Parathyroid adenoma (tissue), 2 donors: ENCODE results near the gene FRZB.

ENCODE experiments used
- H2AFZ ChIP-seq: fragments of 300-600 bp; sonication (generic); one replicate; pipeline ENCODE4 v1.7.0; 2017; ENCODE audit warnings: antibody characterized with exemption, mild to moderate bottlenecking
- H3K27ac ChIP-seq: fragments of 300-600 bp; sonication (generic); one replicate; pipeline ENCODE4 v1.7.0; 2017
- H3K27me3 ChIP-seq: fragments of 300-600 bp; sonication (generic); one replicate; pipeline ENCODE4 v1.7.0; 2017; ENCODE audit warnings: low read length; ENCODE audit not compliant: control insufficient read depth, insufficient read depth
- H3K36me3 ChIP-seq: fragments of 300-600 bp; sonication (generic); one replicate; pipeline ENCODE4 v1.7.0; 2017; ENCODE audit warnings: low read length; ENCODE audit not compliant: control insufficient read depth, insufficient read depth
- H3K4me1 ChIP-seq: fragments of 300-600 bp; sonication (generic); one replicate; pipeline ENCODE4 v1.7.0; 2017; ENCODE audit warnings: control low read depth
- H3K4me2 ChIP-seq: fragments of 300-600 bp; sonication (generic); one replicate; pipeline ENCODE4 v1.7.0; 2017; ENCODE audit warnings: low read length
- H3K4me3 ChIP-seq: fragments of 300-600 bp; sonication (generic); one replicate; pipeline ENCODE4 v1.7.0; 2017; ENCODE audit warnings: low read depth, low read length
- H3K79me2 ChIP-seq: fragments of 300-600 bp; sonication (generic); one replicate; pipeline ENCODE4 v1.7.0; 2017; ENCODE audit warnings: control low read depth
- H3K9ac ChIP-seq: fragments of 300-600 bp; sonication (generic); one replicate; pipeline ENCODE4 v1.7.0; 2017; ENCODE audit warnings: mild to moderate bottlenecking
- H3K9me3 ChIP-seq: fragments of 300-600 bp; sonication (generic); one replicate; pipeline ENCODE4 v1.7.0; 2017; ENCODE audit warnings: low read length; ENCODE audit not compliant: control insufficient read depth
- TF ChIP-seq, protein P1 (sequence below): fragments of 300-600 bp; sonication (generic); IDR thresholded peaks from one replicate; pipeline ENCODE4 v1.7.0; 2017; ENCODE audit warnings: antibody characterized with exemption, mild to moderate bottlenecking
- donor health status: primary hyperparathyroidism.

FRZB gene

DNA sequence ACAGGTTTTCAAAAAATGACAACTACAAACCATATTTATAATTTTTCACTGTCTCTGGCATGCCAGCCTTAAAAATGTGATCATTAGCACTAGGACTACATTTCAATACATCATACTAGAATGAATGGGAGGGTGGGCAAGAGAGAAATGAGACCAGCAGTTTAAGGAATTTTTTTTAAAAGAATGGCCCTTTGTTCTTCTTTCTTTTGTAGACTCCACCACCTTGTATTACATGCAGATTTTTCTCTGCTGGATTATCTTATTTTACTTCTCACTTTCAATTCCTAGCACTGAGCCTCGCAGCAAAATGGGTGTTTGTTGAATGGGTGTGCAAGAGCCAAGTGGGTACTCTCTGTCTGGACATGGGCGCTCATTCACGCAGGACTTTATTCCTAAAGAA, 39.9 kb downstream of the FRZB start:
- Histone ChIP-seq H3K79me2 (no peaks in the 10 kb centered on the region), H3K9me3 (no peaks in the 10 kb centered on the region), H3K27ac (no peak overlapping the region), H3K27me3 (no peaks in the 10 kb centered on the region), H3K4me1 (no peaks in the 10 kb centered on the region), H3K9ac (no peak overlapping the region), H3K4me3 (no peak overlapping the region), H2AFZ (no peak overlapping the region), H3K36me3 (no peaks in the 10 kb centered on the region), H3K4me2 (no peak overlapping the region)
- TF ChIP-seq, protein P1, sequence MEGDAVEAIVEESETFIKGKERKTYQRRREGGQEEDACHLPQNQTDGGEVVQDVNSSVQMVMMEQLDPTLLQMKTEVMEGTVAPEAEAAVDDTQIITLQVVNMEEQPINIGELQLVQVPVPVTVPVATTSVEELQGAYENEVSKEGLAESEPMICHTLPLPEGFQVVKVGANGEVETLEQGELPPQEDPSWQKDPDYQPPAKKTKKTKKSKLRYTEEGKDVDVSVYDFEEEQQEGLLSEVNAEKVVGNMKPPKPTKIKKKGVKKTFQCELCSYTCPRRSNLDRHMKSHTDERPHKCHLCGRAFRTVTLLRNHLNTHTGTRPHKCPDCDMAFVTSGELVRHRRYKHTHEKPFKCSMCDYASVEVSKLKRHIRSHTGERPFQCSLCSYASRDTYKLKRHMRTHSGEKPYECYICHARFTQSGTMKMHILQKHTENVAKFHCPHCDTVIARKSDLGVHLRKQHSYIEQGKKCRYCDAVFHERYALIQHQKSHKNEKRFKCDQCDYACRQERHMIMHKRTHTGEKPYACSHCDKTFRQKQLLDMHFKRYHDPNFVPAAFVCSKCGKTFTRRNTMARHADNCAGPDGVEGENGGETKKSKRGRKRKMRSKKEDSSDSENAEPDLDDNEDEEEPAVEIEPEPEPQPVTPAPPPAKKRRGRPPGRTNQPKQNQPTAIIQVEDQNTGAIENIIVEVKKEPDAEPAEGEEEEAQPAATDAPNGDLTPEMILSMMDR: no peak

DNA sequence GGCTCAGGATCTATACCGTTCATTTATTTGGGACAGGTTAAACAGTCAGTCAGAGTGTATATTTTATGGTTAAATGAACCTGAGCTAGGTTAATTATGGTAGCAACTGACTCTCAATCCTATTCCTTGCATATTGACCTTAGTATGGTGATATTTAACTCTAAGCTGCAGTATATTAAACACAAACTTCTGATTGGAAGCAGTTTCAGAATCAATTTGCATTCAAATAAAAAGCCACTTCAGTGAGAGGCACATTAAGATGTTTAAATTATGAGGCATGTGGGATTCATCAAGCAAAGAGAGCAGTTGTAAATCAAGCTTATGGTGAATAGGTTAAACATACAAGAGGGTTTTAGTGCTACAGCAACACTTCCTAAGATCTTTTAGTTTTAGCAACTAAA, 40.4 kb downstream of the FRZB start:
- no peaks in the 10 kb centered on the region for H3K36me3 ChIP-seq
- no peak overlapping the region for H3K4me3 ChIP-seq
- no peaks in the 10 kb centered on the region for H3K27me3 ChIP-seq
- H3K27ac ChIP-seq: no peak overlapping the region
- H3K9ac ChIP-seq: no peak overlapping the region
- H3K4me2 ChIP-seq: no peak overlapping the region
- TF ChIP-seq, protein P1: no peak
- no peaks in the 10 kb centered on the region for H3K9me3 ChIP-seq
- H2AFZ ChIP-seq: no peak overlapping the region
- H3K79me2 ChIP-seq: no peaks in the 10 kb centered on the region
- H3K4me1 ChIP-seq: no peaks in the 10 kb centered on the region

DNA sequence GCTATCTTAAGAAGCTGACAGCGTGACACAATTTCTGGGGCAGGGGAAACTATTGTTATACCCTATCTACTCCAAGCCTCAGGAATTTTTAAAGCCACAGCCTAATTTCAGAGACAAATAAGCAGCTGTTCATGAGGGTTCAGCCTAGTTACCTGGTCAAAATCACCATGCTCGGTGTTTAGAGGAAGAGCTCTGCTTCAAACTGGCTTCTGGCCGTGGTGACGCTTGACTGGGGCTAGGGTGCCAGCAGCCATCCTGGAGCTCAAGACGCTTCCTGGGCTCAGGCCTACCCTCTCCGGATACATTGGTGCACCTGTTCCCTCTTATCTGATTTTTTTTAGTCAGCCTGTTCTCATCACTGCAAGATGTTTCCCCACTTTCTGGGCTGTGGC, 41.7 kb downstream of the FRZB start:
- no peaks in the 10 kb centered on the region for H3K36me3 ChIP-seq
- H2AFZ ChIP-seq: no peak overlapping the region
- no peak overlapping the region for H3K27ac ChIP-seq
- no peaks in the 10 kb centered on the region for H3K27me3 ChIP-seq
- no peak overlapping the region for H3K4me3 ChIP-seq
- no peaks in the 10 kb centered on the region for H3K9me3 ChIP-seq
- TF ChIP-seq, protein P1: no peak
- H3K4me1 ChIP-seq: no peaks in the 10 kb centered on the region
- no peak overlapping the region for H3K4me2 ChIP-seq
- H3K79me2 ChIP-seq: no peaks in the 10 kb centered on the region
- no peak overlapping the region for H3K9ac ChIP-seq

DNA sequence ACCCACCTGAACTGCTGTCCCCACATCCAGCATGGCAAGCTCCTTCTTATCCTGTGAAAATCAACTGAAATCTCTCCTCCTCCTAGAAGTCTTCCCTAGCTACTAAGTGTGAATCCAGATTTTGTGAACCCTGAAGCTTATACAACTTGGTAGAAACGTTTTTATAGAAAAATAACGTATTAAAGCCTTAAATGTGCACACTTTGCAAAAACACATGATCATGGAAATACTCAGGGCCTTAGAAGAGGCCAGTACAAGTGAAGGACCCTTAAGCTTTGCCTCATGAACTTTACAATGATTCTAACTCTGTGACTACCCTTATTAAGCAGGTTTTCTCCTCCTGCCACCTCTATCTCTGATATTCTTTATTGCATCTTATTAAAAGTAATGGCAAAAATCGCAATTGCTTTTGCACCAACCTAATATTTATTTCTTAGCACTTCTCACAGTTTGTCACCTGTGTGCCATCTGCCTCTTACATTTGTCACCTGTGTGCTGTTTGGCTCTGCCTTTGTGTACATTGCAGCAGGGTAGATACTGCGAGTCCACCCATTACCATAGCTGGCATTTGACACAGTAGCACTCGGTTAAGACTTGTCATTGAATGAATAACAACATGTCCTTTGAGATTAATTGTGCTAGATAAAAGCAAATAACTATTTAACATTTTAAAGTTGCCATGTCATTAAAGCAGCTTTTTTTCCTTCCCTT, 42.2 kb downstream of the FRZB start:
- TF ChIP-seq, protein P1: no peak

DNA sequence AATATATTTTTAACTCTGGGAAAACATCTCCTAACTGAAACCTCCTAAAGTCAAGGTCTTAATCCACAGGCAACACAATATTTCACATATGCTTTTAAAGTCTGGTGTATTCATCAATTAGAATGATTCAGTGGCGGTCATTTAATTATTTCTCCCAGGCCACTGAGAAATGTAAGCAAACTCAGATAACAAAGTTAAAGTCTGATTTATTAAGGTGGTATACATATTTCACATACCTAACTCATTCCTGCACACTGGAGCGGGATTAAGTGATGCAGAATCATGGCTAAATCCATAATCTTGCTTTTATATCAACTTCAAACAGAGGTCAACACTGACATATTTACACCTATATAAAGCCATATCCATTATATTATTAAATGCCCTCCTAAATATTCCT, 43.7 kb downstream of the FRZB start:
- Histone ChIP-seq H3K4me3 (no peak overlapping the region), H3K9me3 (no peaks in the 10 kb centered on the region), H3K36me3 (no peaks in the 10 kb centered on the region), H3K4me1 (no peaks in the 10 kb centered on the region), H3K4me2 (no peak overlapping the region), H3K9ac (no peak overlapping the region), H3K27ac (no peak overlapping the region), H3K79me2 (no peaks in the 10 kb centered on the region), H2AFZ (no peak overlapping the region), H3K27me3 (no peaks in the 10 kb centered on the region)
- TF ChIP-seq, protein P1: no peak

More for the DNA sequence above, 42.2 kb downstream of the FRZB start:
- Histone ChIP-seq H3K27me3 (no peaks in the 10 kb centered on the region), H3K79me2 (no peaks in the 10 kb centered on the region), H3K4me2 (no peak overlapping the region), H3K27ac (no peak overlapping the region), H3K9ac (no peak overlapping the region), H3K36me3 (no peaks in the 10 kb centered on the region), H2AFZ (no peak overlapping the region), H3K9me3 (no peaks in the 10 kb centered on the region), H3K4me1 (no peaks in the 10 kb centered on the region), H3K4me3 (no peak overlapping the region)
